CD4-positive, CD25-positive, alpha-beta regulatory T cell (primary cell): ENCODE results near the gene KCNK15. TPM values are rescaled to one million over a fixed set of nuclear protein-coding genes. Genes with fewer than 3 reads are reported as not detected.

Experiments
- ATAC-seq, 2 donors: fragments of 150-1000 bp; cut with Tn5 transposase; one replicate each; pipeline ENCODE4 v1.10.0; 2021; ENCODE audit warnings: low read depth in 2 of 2, moderate number of reproducible peaks in 2 of 2, moderate library complexity in 1 of 2
- DNase-seq, 3 donors: peaks; one replicate each; pipeline versions ENCODE4 v3.0.0 to v3.0.0-alpha.2; 2012 to 2022; ENCODE audit warnings: mixed read lengths in 1 of 3
- H3K27ac ChIP-seq: one replicate; pipeline ENCODE4 v1.7.0; 2013; ENCODE audit warnings: mild to moderate bottlenecking, low read length; ENCODE audit not compliant: insufficient read depth, poor library complexity, severe bottlenecking
- H3K27me3 ChIP-seq: one replicate; pipeline ENCODE4 v1.7.0; 2013; ENCODE audit warnings: low read length; ENCODE audit not compliant: control insufficient read depth, insufficient read depth
- H3K36me3 ChIP-seq: one replicate; pipeline ENCODE4 v1.7.0; 2013; ENCODE audit warnings: mild to moderate bottlenecking, low read length, moderate library complexity; ENCODE audit not compliant: control insufficient read depth, insufficient read depth
- H3K4me1 ChIP-seq: 2 replicates; pipeline ENCODE4 v1.7.0; 2013; ENCODE audit warnings: mild to moderate bottlenecking, low read length; ENCODE audit not compliant: insufficient read depth, control insufficient read depth, poor library complexity, severe bottlenecking
- H3K4me3 ChIP-seq: one replicate; pipeline ENCODE4 v1.7.0; 2013; ENCODE audit warnings: low read depth, mild to moderate bottlenecking, low read length, moderate library complexity
- H3K9me3 ChIP-seq, 2 experiments: 1 replicate in 1 of 2; 2 replicates in 1 of 2; pipeline ENCODE4 v1.7.0; 2013; ENCODE audit warnings: low read length in 2 of 2, mild to moderate bottlenecking in 1 of 2, moderate library complexity in 1 of 2; ENCODE audit not compliant: control insufficient read depth in 2 of 2
- H3K27ac Mint-ChIP-seq, 3 donors: one replicate each; pipeline ENCODE4 v1.8.0; 2020 to 2022; ENCODE audit warnings: mild to moderate bottlenecking in 3 of 3, mixed read lengths in 3 of 3, moderate library complexity in 2 of 3
- H3K27me3 Mint-ChIP-seq: one replicate; pipeline ENCODE4 v1.8.0; 2022; ENCODE audit warnings: mild to moderate bottlenecking, mixed read lengths
- H3K36me3 Mint-ChIP-seq: one replicate; pipeline ENCODE4 v1.8.0; 2020; ENCODE audit warnings: mixed read lengths
- H3K4me1 Mint-ChIP-seq, 4 donors: one replicate each; pipeline ENCODE4 v1.8.0; 2020 to 2022; ENCODE audit warnings: mixed read lengths in 4 of 4, mild to moderate bottlenecking in 1 of 4
- H3K4me3 Mint-ChIP-seq, 4 donors: one replicate each; pipeline ENCODE4 v1.8.0; 2020 to 2022; ENCODE audit warnings: mild to moderate bottlenecking in 4 of 4, mixed read lengths in 4 of 4, moderate library complexity in 3 of 4
- H3K9me3 Mint-ChIP-seq, 7 donors: one replicate each; pipeline ENCODE4 v1.8.0; 2020 to 2022; ENCODE audit warnings: mixed read lengths in 7 of 7, mild to moderate bottlenecking in 3 of 7, moderate library complexity in 2 of 7
- polyA plus RNA-seq, 4 donors: library from polyadenylated mRNA; unstranded; fragments of 300-500 nt; fragmentation: Illumina TruSeq; gene quantifications; one replicate each; pipeline ENCODE4 v1.2.3, GENCODE V29; 2021
- total RNA-seq: library from RNA; stranded (reverse); gene quantifications from one replicate; pipeline ENCODE4 v1.2.3, GENCODE V29; 2022

KCNK15 gene
- total and polyA plus RNA-seq, 5 donors from 2014 or later, result not detected

GRCh38 chr20:44709380-44709779 is 36.3 kb upstream of the KCNK15 start:
- Mint-ChIP-seq H3K9me3 (no peaks in the 10 kb centered on the region), H3K4me3 (no peak overlapping the region), H3K4me1 (peaks cover 0 to 5% (median 0%) of the 10 kb centered on the region in 4 donors), H3K27ac (no peak overlapping the region), H3K27me3 (peaks cover 12% of the 10 kb centered on the region), H3K36me3 (no peaks in the 10 kb centered on the region)
- no peaks in the 10 kb centered on the region for H3K27me3 ChIP-seq
- no peak overlapping the region for H3K4me3 ChIP-seq
- H3K4me1 ChIP-seq, result no peaks in the 10 kb centered on the region
- no peak overlapping the region for H3K27ac ChIP-seq
- no peak for DNase-seq
- H3K9me3 ChIP-seq, result no peaks in the 10 kb centered on the region
- H3K36me3 ChIP-seq, result no peaks in the 10 kb centered on the region
- ATAC-seq, result no peak

- no peaks in the 10 kb centered on the region for H3K36me3 ChIP-seq
- H3K27ac ChIP-seq, result no peak overlapping the region
- peaks cover 0 to 6% (median 0%) of the 10 kb centered on the region in 4 donors for H3K4me1 Mint-ChIP-seq
- no peaks in the 10 kb centered on the region for H3K36me3 Mint-ChIP-seq
- H3K4me3 ChIP-seq, result no peak overlapping the region
- H3K4me1 ChIP-seq, result no peaks in the 10 kb centered on the region
- no peak for ATAC-seq
- H3K9me3 ChIP-seq, result no peaks in the 10 kb centered on the region
- H3K4me3 Mint-ChIP-seq, result no peak overlapping the region
- no peak overlapping the region for H3K27ac Mint-ChIP-seq
- DNase-seq, result no peak
- no peaks in the 10 kb centered on the region for H3K9me3 Mint-ChIP-seq
- H3K27me3 Mint-ChIP-seq, result peaks cover 12% of the 10 kb centered on the region
- no peaks in the 10 kb centered on the region for H3K27me3 ChIP-seq
Observed at GRCh38 chr20:44709797-44710196, 35.9 kb upstream of the KCNK15 start.

- ATAC-seq, result no peak
- Histone ChIP-seq H3K27ac (no peak overlapping the region), H3K27me3 (no peaks in the 10 kb centered on the region), H3K36me3 (no peaks in the 10 kb centered on the region), H3K4me1 (no peaks in the 10 kb centered on the region), H3K4me3 (no peak overlapping the region), H3K9me3 (no peaks in the 10 kb centered on the region)
- no peaks in the 10 kb centered on the region for H3K9me3 Mint-ChIP-seq
- H3K4me1 Mint-ChIP-seq, result peaks cover 0 to 6% (median 0%) of the 10 kb centered on the region in 4 donors
- H3K4me3 Mint-ChIP-seq, result no peak overlapping the region
- DNase-seq, result no peak
- peaks cover 11% of the 10 kb centered on the region for H3K27me3 Mint-ChIP-seq
- H3K36me3 Mint-ChIP-seq, result no peaks in the 10 kb centered on the region
- H3K27ac Mint-ChIP-seq, result no peak overlapping the region
Observed at GRCh38 chr20:44711237-44711636, 34.4 kb upstream of the KCNK15 start.

GRCh38 chr20:44714102-44714700 is 31.5 kb upstream of the KCNK15 start:
- no peaks in the 10 kb centered on the region for H3K4me1 ChIP-seq
- H3K27ac ChIP-seq, result no peak overlapping the region
- H3K36me3 ChIP-seq, result no peaks in the 10 kb centered on the region
- Mint-ChIP-seq H3K27ac (no peak overlapping the region), H3K27me3 (peaks cover 5% of the 10 kb centered on the region), H3K9me3 (no peaks in the 10 kb centered on the region), H3K36me3 (no peaks in the 10 kb centered on the region), H3K4me1 (peaks cover 0 to 6% (median 0%) of the 10 kb centered on the region in 4 donors), H3K4me3 (no peak overlapping the region)
- H3K4me3 ChIP-seq, result no peak overlapping the region
- no peaks in the 10 kb centered on the region for H3K27me3 ChIP-seq
- DNase-seq (no peak), ATAC-seq (no peak)
- H3K9me3 ChIP-seq, result no peaks in the 10 kb centered on the region

- Mint-ChIP-seq H3K36me3 (no peaks in the 10 kb centered on the region), H3K27ac (no peak within 1 kb of the TSS), H3K4me1 (peaks cover 0 to 6% (median 0%) of the 10 kb centered on the region in 4 donors), H3K27me3 (peaks cover 5% of the 10 kb centered on the region), H3K4me3 (no peak within 1 kb of the TSS), H3K9me3 (no peaks in the 10 kb centered on the region)
- DNase-seq (no peak), ATAC-seq (no peak)
- no peaks in the 10 kb centered on the region for H3K27me3 ChIP-seq
- no peaks in the 10 kb centered on the region for H3K9me3 ChIP-seq
- H3K4me1 ChIP-seq, result no peaks in the 10 kb centered on the region
- no peak within 1 kb of the TSS for H3K4me3 ChIP-seq
- H3K27ac ChIP-seq, result no peak within 1 kb of the TSS
- no peaks in the 10 kb centered on the region for H3K36me3 ChIP-seq
Observed at GRCh38 chr20:44714701-44715498, 30.8 kb upstream of the KCNK15 start, which contains the start of gene CCN5. CCN5 (plus strand) TSS chr20:44715369; CDS start chr20:44715391, 22 bp downstream.

- Histone ChIP-seq H3K4me3 (no peak overlapping the region), H3K27ac (no peak overlapping the region), H3K36me3 (no peaks in the 10 kb centered on the region), H3K4me1 (no peaks in the 10 kb centered on the region), H3K9me3 (no peaks in the 10 kb centered on the region), H3K27me3 (no peaks in the 10 kb centered on the region)
- DNase-seq, result no peak
- Mint-ChIP-seq H3K36me3 (no peaks in the 10 kb centered on the region), H3K4me3 (no peak overlapping the region), H3K9me3 (no peaks in the 10 kb centered on the region), H3K27ac (no peak overlapping the region), H3K27me3 (peaks cover 8% of the 10 kb centered on the region), H3K4me1 (peaks cover 0 to 6% (median 0%) of the 10 kb centered on the region in 4 donors)
- no peak for ATAC-seq
Observed at GRCh38 chr20:44715499-44716308, 30.0 kb upstream of the KCNK15 start.

GRCh38 chr20:44716309-44717106 is 29.2 kb upstream of the KCNK15 start:
- H3K4me1 Mint-ChIP-seq, result peaks cover 0 to 6% (median 0%) of the 10 kb centered on the region in 4 donors
- H3K36me3 Mint-ChIP-seq, result no peaks in the 10 kb centered on the region
- H3K9me3 Mint-ChIP-seq, result no peaks in the 10 kb centered on the region
- no peak overlapping the region for H3K4me3 ChIP-seq
- no peaks in the 10 kb centered on the region for H3K4me1 ChIP-seq
- no peak overlapping the region for H3K4me3 Mint-ChIP-seq
- no peaks in the 10 kb centered on the region for H3K27me3 ChIP-seq
- no peak for ATAC-seq
- H3K9me3 ChIP-seq, result no peaks in the 10 kb centered on the region
- no peak overlapping the region for H3K27ac Mint-ChIP-seq
- no peak overlapping the region for H3K27ac ChIP-seq
- H3K36me3 ChIP-seq, result no peaks in the 10 kb centered on the region
- peaks cover 13% of the 10 kb centered on the region for H3K27me3 Mint-ChIP-seq
- no peak for DNase-seq
